ENCODE data around the gene LPP.

LPP gene

GRCh38 chr3:188914552-188914951 lies 760.6 kb downstream of the LPP start:
- 100% methylated on average over 1 of the region's 2 CpGs; no CpG with 5 or more reads in 1 of the 2 experiments for WGBS, 2 experiments (ENCODE audit: insufficient coverage in 2 of 2)
- Histone ChIP-seq H3K9me3 (ENCODE audit: control insufficient read depth, low read length) (peaks cover 3% of the 10 kb centered on the region), H3K36me3 (ENCODE audit: control insufficient read depth, insufficient read depth, low read length) (no peaks in the 10 kb centered on the region), H3K4me3 (ENCODE audit: extremely low read depth, insufficient read depth, low read length, poor library complexity, severe bottlenecking) (no peak overlapping the region), H3K27ac (ENCODE audit: low read depth, low read length, severe bottlenecking) (peak overlapping the region; percentile 51), H3K4me1 (ENCODE audit: control insufficient read depth, insufficient read depth, low read length, poor library complexity, severe bottlenecking) (peaks cover 20% of the 10 kb centered on the region)

- WGBS, 2 experiments (ENCODE audit: insufficient coverage in 2 of 2), result 75 to 100% methylated on average over 1 of the region's 1 CpG
- H3K4me1 ChIP-seq (ENCODE audit: control insufficient read depth, insufficient read depth, low read length, poor library complexity, severe bottlenecking), result peaks cover 20% of the 10 kb centered on the region
- H3K4me3 ChIP-seq (ENCODE audit: extremely low read depth, insufficient read depth, low read length, poor library complexity, severe bottlenecking), result no peak overlapping the region
- H3K27ac ChIP-seq (ENCODE audit: low read depth, low read length, severe bottlenecking), result no peak overlapping the region
- peaks cover 3% of the 10 kb centered on the region for H3K9me3 ChIP-seq (ENCODE audit: control insufficient read depth, low read length)
- no peaks in the 10 kb centered on the region for H3K36me3 ChIP-seq (ENCODE audit: control insufficient read depth, insufficient read depth, low read length)
These were observed 761.2 kb downstream of the LPP start for GRCh38 chr3:188915127-188915526.

GRCh38 chr3:188916934-188917401 lies 763.0 kb downstream of the LPP start:
- H3K9me3 ChIP-seq (ENCODE audit: control insufficient read depth, low read length), result peaks cover 3% of the 10 kb centered on the region
- no peaks in the 10 kb centered on the region for H3K36me3 ChIP-seq (ENCODE audit: control insufficient read depth, insufficient read depth, low read length)
- no peak overlapping the region for H3K4me3 ChIP-seq (ENCODE audit: extremely low read depth, insufficient read depth, low read length, poor library complexity, severe bottlenecking)
- peak overlapping the region; percentile 26 for H3K27ac ChIP-seq (ENCODE audit: low read depth, low read length, severe bottlenecking)
- H3K4me1 ChIP-seq (ENCODE audit: control insufficient read depth, insufficient read depth, low read length, poor library complexity, severe bottlenecking), result peaks cover 20% of the 10 kb centered on the region

GRCh38 chr3:188918093-188918492 lies 764.1 kb downstream of the LPP start:
- H3K36me3 ChIP-seq (ENCODE audit: control insufficient read depth, insufficient read depth, low read length), result no peaks in the 10 kb centered on the region
- peaks cover 3% of the 10 kb centered on the region for H3K9me3 ChIP-seq (ENCODE audit: control insufficient read depth, low read length)
- WGBS, 2 experiments (ENCODE audit: insufficient coverage in 2 of 2), result no CpG with 5 or more reads among the region's 2 CpGs
- H3K4me1 ChIP-seq (ENCODE audit: control insufficient read depth, insufficient read depth, low read length, poor library complexity, severe bottlenecking), result peaks cover 20% of the 10 kb centered on the region
- H3K27ac ChIP-seq (ENCODE audit: low read depth, low read length, severe bottlenecking), result no peak overlapping the region
- H3K4me3 ChIP-seq (ENCODE audit: extremely low read depth, insufficient read depth, low read length, poor library complexity, severe bottlenecking), result no peak overlapping the region

- Histone ChIP-seq H3K36me3 (ENCODE audit: control insufficient read depth, insufficient read depth, low read length) (no peaks in the 10 kb centered on the region), H3K4me1 (ENCODE audit: control insufficient read depth, insufficient read depth, low read length, poor library complexity, severe bottlenecking) (peaks cover 9% of the 10 kb centered on the region), H3K9me3 (ENCODE audit: control insufficient read depth, low read length) (no peaks in the 10 kb centered on the region), H3K4me3 (ENCODE audit: extremely low read depth, insufficient read depth, low read length, poor library complexity, severe bottlenecking) (no peak overlapping the region), H3K27ac (ENCODE audit: low read depth, low read length, severe bottlenecking) (no peak overlapping the region)
- 100% methylated on average over 1 of the region's 2 CpGs for WGBS, 2 experiments (ENCODE audit: insufficient coverage in 2 of 2)
These were observed 769.7 kb downstream of the LPP start for GRCh38 chr3:188923671-188924070.

- no peaks in the 10 kb centered on the region for H3K9me3 ChIP-seq (ENCODE audit: control insufficient read depth, low read length)
- peaks cover 13% of the 10 kb centered on the region for H3K4me1 ChIP-seq (ENCODE audit: control insufficient read depth, insufficient read depth, low read length, poor library complexity, severe bottlenecking)
- no peaks in the 10 kb centered on the region for H3K36me3 ChIP-seq (ENCODE audit: control insufficient read depth, insufficient read depth, low read length)
- WGBS, 2 experiments (ENCODE audit: insufficient coverage in 2 of 2), result 97 to 99% methylated on average over 9 to 12 of the region's 12 CpGs
- no peak overlapping the region for H3K4me3 ChIP-seq (ENCODE audit: extremely low read depth, insufficient read depth, low read length, poor library complexity, severe bottlenecking)
- no peak overlapping the region for H3K27ac ChIP-seq (ENCODE audit: low read depth, low read length, severe bottlenecking)
These were observed 771.4 kb downstream of the LPP start for GRCh38 chr3:188925376-188925775.

- peaks cover 13% of the 10 kb centered on the region for H3K4me1 ChIP-seq (ENCODE audit: control insufficient read depth, insufficient read depth, low read length, poor library complexity, severe bottlenecking)
- WGBS, 2 experiments (ENCODE audit: insufficient coverage in 2 of 2), result 100% methylated on average over 1 of the region's 4 CpGs
These were observed 772.2 kb downstream of the LPP start for GRCh38 chr3:188926111-188926510.

GRCh38 chr3:188926741-188927511 lies 773.0 kb downstream of the LPP start:
- Histone ChIP-seq H3K27ac (ENCODE audit: low read depth, low read length, severe bottlenecking) (no peak overlapping the region), H3K4me1 (ENCODE audit: control insufficient read depth, insufficient read depth, low read length, poor library complexity, severe bottlenecking) (peaks cover 13% of the 10 kb centered on the region), H3K9me3 (ENCODE audit: control insufficient read depth, low read length) (no peaks in the 10 kb centered on the region), H3K36me3 (ENCODE audit: control insufficient read depth, insufficient read depth, low read length) (no peaks in the 10 kb centered on the region), H3K4me3 (ENCODE audit: extremely low read depth, insufficient read depth, low read length, poor library complexity, severe bottlenecking) (no peak overlapping the region)
- 92 to 96% methylated on average over 2 to 5 of the region's 9 CpGs for WGBS, 2 experiments (ENCODE audit: insufficient coverage in 2 of 2)

More at GRCh38 chr3:188926111-188926510, 772.2 kb downstream of the LPP start:
- no peak overlapping the region for H3K4me3 ChIP-seq (ENCODE audit: extremely low read depth, insufficient read depth, low read length, poor library complexity, severe bottlenecking)
- H3K36me3 ChIP-seq (ENCODE audit: control insufficient read depth, insufficient read depth, low read length), result no peaks in the 10 kb centered on the region
- H3K27ac ChIP-seq (ENCODE audit: low read depth, low read length, severe bottlenecking), result no peak overlapping the region
- no peaks in the 10 kb centered on the region for H3K9me3 ChIP-seq (ENCODE audit: control insufficient read depth, low read length)

- Histone ChIP-seq H3K27ac (ENCODE audit: low read depth, low read length, severe bottlenecking) (no peak overlapping the region), H3K36me3 (ENCODE audit: control insufficient read depth, insufficient read depth, low read length) (no peaks in the 10 kb centered on the region), H3K9me3 (ENCODE audit: control insufficient read depth, low read length) (no peaks in the 10 kb centered on the region)
These were observed 774.0 kb downstream of the LPP start for GRCh38 chr3:188927971-188928370.

GRCh38 chr3:188929137-188929536 lies 775.2 kb downstream of the LPP start:
- H3K36me3 ChIP-seq (ENCODE audit: control insufficient read depth, insufficient read depth, low read length), result no peaks in the 10 kb centered on the region
- H3K27ac ChIP-seq (ENCODE audit: low read depth, low read length, severe bottlenecking), result no peak overlapping the region
- H3K4me1 ChIP-seq (ENCODE audit: control insufficient read depth, insufficient read depth, low read length, poor library complexity, severe bottlenecking), result peaks cover 13% of the 10 kb centered on the region
- no peaks in the 10 kb centered on the region for H3K9me3 ChIP-seq (ENCODE audit: control insufficient read depth, low read length)
- H3K4me3 ChIP-seq (ENCODE audit: extremely low read depth, insufficient read depth, low read length, poor library complexity, severe bottlenecking), result no peak overlapping the region
- 54 to 77% methylated on average over 2 of the region's 2 CpGs for WGBS, 2 experiments (ENCODE audit: insufficient coverage in 2 of 2)

More at GRCh38 chr3:188927971-188928370, 774.0 kb downstream of the LPP start:
- Histone ChIP-seq H3K4me1 (ENCODE audit: control insufficient read depth, insufficient read depth, low read length, poor library complexity, severe bottlenecking) (peaks cover 13% of the 10 kb centered on the region), H3K4me3 (ENCODE audit: extremely low read depth, insufficient read depth, low read length, poor library complexity, severe bottlenecking) (no peak overlapping the region)

GRCh38 chr3:188931036-188931435 lies 777.1 kb downstream of the LPP start:
- WGBS, 2 experiments (ENCODE audit: insufficient coverage in 2 of 2), result 39 to 50% methylated on average over 2 of the region's 3 CpGs
- H3K4me3 ChIP-seq (ENCODE audit: extremely low read depth, insufficient read depth, low read length, poor library complexity, severe bottlenecking), result no peak overlapping the region
- H3K36me3 ChIP-seq (ENCODE audit: control insufficient read depth, insufficient read depth, low read length), result no peaks in the 10 kb centered on the region
- H3K9me3 ChIP-seq (ENCODE audit: control insufficient read depth, low read length), result no peaks in the 10 kb centered on the region
- peaks cover 13% of the 10 kb centered on the region for H3K4me1 ChIP-seq (ENCODE audit: control insufficient read depth, insufficient read depth, low read length, poor library complexity, severe bottlenecking)
- no peak overlapping the region for H3K27ac ChIP-seq (ENCODE audit: low read depth, low read length, severe bottlenecking)

Data from mesodermal cell (in vitro differentiated cells).